Psoas muscle (tissue), 8 donors: ENCODE results near the gene MGST2. TPM values are rescaled to one million over a fixed set of nuclear protein-coding genes. Genes with fewer than 3 reads are reported as not detected.
A peak's percentile ranks its signal among the peaks of the same experiment; 100 is the strongest.

Experiments
- ATAC-seq, 4 donors: fragments of 200-7000 bp; cut with Tn5 transposase; one replicate each; pipeline ENCODE4 v1.9.1; 2020; ENCODE audit warnings: moderate library complexity in 3 of 4, mild to moderate bottlenecking in 2 of 4
- DNase-seq, 2 donors: peaks; one replicate each; pipeline ENCODE4 v3.0.0-alpha.2; 2020
- H3K27ac ChIP-seq: fragments of 200-600 bp; one replicate; pipeline ENCODE4 v1.8.0; 2022
- H3K27me3 ChIP-seq, 3 donors: fragments of 200-600 bp in 1 of 3; one replicate each; pipeline versions ENCODE4 v1.6.1 to v1.8.0; 2013 to 2022; ENCODE audit warnings: low read length in 2 of 3, mild to moderate bottlenecking in 2 of 3, moderate library complexity in 1 of 3; ENCODE audit not compliant: insufficient read depth in 3 of 3
- H3K36me3 ChIP-seq, 2 donors: fragments of 200-600 bp in 1 of 2; one replicate each; pipeline versions ENCODE4 v1.6.1 to v1.8.0; 2013 to 2022; ENCODE audit warnings: low read depth in 1 of 2, mild to moderate bottlenecking in 1 of 2, moderate library complexity in 1 of 2; ENCODE audit not compliant: insufficient read depth in 1 of 2
- H3K4me1 ChIP-seq: fragments of 200-600 bp; one replicate; pipeline ENCODE4 v1.8.0; 2022
- H3K4me3 ChIP-seq: fragments of 200-600 bp; one replicate; pipeline ENCODE4 v1.8.0; 2022; ENCODE audit warnings: mild to moderate bottlenecking
- H3K9me3 ChIP-seq: fragments of 200-600 bp; one replicate; pipeline ENCODE4 v1.8.0; 2022
- CTCF ChIP-seq: fragments of 200-600 bp; IDR thresholded peaks from one replicate; pipeline ENCODE4 v1.8.0; 2022; ENCODE audit warnings: antibody characterized with exemption
- WGBS, 3 donors: extraction: QIAGEN DNeasy Blood & Tissue Kit; methylation state at CpG; one replicate each; pipeline versions ENCODE4 v1.1.6 to v1.1.7; 2013; 5-methylcytosine and 5-hydroxymethylcytosine counted together
- intact Hi-C, 2 donors: fragments of 100-400 bp; cut with DNase I; formaldehyde crosslinking; loops; one replicate each; pipeline versions ENCODE4 v1.11.0 to v1.14.2; 2022
- polyA plus RNA-seq, 3 donors: library from polyadenylated mRNA; stranded (reverse); fragments of 200-250 nt; gene quantifications; one replicate each; pipeline ENCODE4 v1.2.3, GENCODE V29; 2013
- total RNA-seq, 4 donors: library from RNA; stranded (reverse); fragmentation: NEBNext Ultra II Directional in 2 of 4; extraction: Animal tissue kit (Norgen Biotek cat#: 25700) in 2 of 4; gene quantifications; one replicate each; pipeline versions ENCODE4 v1.2.1 to v1.2.4, GENCODE V29; 2021 to 2023
- donor health status: healthy with polysubstance abuse.
- donor health status: DM: no; HTN: no; CAD: no; lungs with moderate emphysema.
- donor health status: Bipolar disorder and iron deficiency.
- donor health status: healthy.
- donor health status: DM: yes; HTN: yes; CAD: no.
- donor health status: DM: no; HTN: no; CAD: no.
- donor health status: DM: no; HTN: no; CAD: no.
- donor health status: DM: yes; HTN: yes; CAD: no.

MGST2 gene
- total and polyA plus RNA-seq, 7 donors, result 18.2 to 56.2 (median 46.8) TPM

DNA sequence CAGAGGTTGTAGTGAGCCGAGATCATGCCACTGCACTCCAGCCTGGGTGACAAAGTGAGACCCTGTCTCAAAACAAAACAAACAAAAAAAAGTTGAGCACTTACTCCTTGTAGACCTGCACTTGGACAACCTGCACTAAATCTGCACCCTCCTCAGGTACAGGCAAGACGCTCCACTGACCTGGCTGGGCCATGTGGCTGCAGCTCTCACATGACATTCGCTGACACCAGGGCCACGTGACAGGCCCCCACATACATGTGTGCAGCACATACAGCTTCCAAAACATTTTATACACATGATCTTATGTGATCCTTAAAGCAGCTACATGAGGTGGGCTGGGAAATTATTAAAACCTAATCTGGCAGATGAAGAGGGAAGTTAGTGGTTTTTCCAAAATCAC, 62.5 kb downstream of the MGST2 start:
- 93 to 98% (median 95%) methylated on average over 4 of the region's 4 CpGs for WGBS, 3 donors
- intact Hi-C loops, result no loop called here
- no peak for DNase-seq
- Histone ChIP-seq H3K27ac (no peak overlapping the region), H3K4me3 (no peak overlapping the region), H3K4me1 (no peaks in the 10 kb centered on the region), H3K36me3 (peaks cover 0 to 7% of the 10 kb centered on the region in 2 donors), H3K27me3 (no peaks in the 10 kb centered on the region), H3K9me3 (no peaks in the 10 kb centered on the region)
- no peak for TF ChIP-seq CTCF
- no peak for ATAC-seq

DNA sequence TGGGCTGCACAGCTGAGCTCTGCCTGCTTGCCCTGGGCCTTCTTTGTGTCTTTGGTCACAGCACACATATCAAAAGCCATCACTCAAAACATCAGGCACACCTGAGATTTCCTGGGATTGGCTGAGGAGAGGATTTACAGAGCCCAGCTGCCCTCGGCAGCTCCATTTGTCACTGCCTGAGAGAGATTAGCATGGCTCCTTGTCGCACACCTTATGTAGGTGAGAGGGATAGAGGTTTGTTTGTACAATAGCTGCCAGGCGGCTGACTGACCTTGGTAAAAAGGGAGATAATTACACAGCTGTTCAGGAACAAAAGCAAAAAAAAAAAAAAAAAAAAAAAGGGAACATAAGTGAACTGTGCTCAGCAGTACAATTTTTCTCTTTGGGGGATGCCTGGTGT, 63.2 kb downstream of the MGST2 start:
- DNase-seq (no peak), ATAC-seq (no peak)
- Histone ChIP-seq H3K27me3 (no peaks in the 10 kb centered on the region), H3K27ac (no peak overlapping the region), H3K36me3 (peaks cover 0 to 7% of the 10 kb centered on the region in 2 donors), H3K9me3 (no peaks in the 10 kb centered on the region), H3K4me3 (no peak overlapping the region), H3K4me1 (peaks cover 2% of the 10 kb centered on the region)
- 92 to 93% (median 92%) methylated on average over 3 of the region's 3 CpGs for WGBS, 3 donors
- no peak for TF ChIP-seq CTCF
- intact Hi-C loops, result no loop called here

- no peak for TF ChIP-seq CTCF
- 74 to 85% (median 80%) methylated on average over 4 of the region's 4 CpGs for WGBS, 3 donors
- H3K36me3 ChIP-seq, result no peaks in the 10 kb centered on the region
- no peak for DNase-seq
- no peak for ATAC-seq
- no peak overlapping the region for H3K4me3 ChIP-seq
- H3K27ac ChIP-seq, result peak overlapping the region; percentile 23
- intact Hi-C loops, result loop anchor here (5.0 to 10.0 kb wide), 3 partner anchors 84 to 519 kb away; no protein-coding TSS in a partner anchor
- H3K9me3 ChIP-seq, result no peaks in the 10 kb centered on the region
- no peaks in the 10 kb centered on the region for H3K27me3 ChIP-seq
- H3K4me1 ChIP-seq, result peaks cover 23% of the 10 kb centered on the region
Observed at GRCh38 chr4:139732991-139733570, 67.5 kb downstream of the MGST2 start.

GRCh38 chr4:139734201-139734874, 68.7 kb downstream of the MGST2 start:
- H3K27ac ChIP-seq, result peak overlapping the region; percentile 80
- DNase-seq, result no peak

More at GRCh38 chr4:139734201-139734874, 68.7 kb downstream of the MGST2 start:
- ATAC-seq, result peak; percentile 28 to 75 (median 54)
- no peak for TF ChIP-seq CTCF
- WGBS, 3 donors, result 1 to 7% (median 3%) methylated on average over 14 of the region's 14 CpGs
- Histone ChIP-seq H3K36me3 (no peaks in the 10 kb centered on the region), H3K4me3 (peak overlapping the region; percentile 68), H3K4me1 (peaks cover 33% of the 10 kb centered on the region), H3K27me3 (no peaks in the 10 kb centered on the region), H3K9me3 (no peaks in the 10 kb centered on the region)
- intact Hi-C loops, result loop anchor here (2.0 to 10.0 kb wide), 4 partner anchors 83 to 518 kb away; no protein-coding TSS in a partner anchor
